HG03039 (cell line): Measurements from ENCODE around the gene GPS1.

Experiments used
- ATAC-seq: cut with Tn5 transposase; IDR thresholded peaks from one replicate; pipeline ENCODE4 v1.9.1; 2021; ENCODE audit warnings: mild to moderate bottlenecking, moderate library complexity; ENCODE audit not compliant: unreplicated experiment

The GPS1 gene

GRCh38 chr17:82087961-82088837, 36.5 kb downstream of the GPS1 start:
- ATAC-seq = no peak

GRCh38 chr17:82088838-82089722, 37.4 kb downstream of the GPS1 start:
- ATAC-seq = no peak

- no peak for ATAC-seq
Observed at GRCh38 chr17:82089723-82090548, 38.2 kb downstream of the GPS1 start.

- ATAC-seq = no peak
Observed at GRCh38 chr17:82090549-82091263, 39.0 kb downstream of the GPS1 start.

GRCh38 chr17:82091264-82092066, 39.8 kb downstream of the GPS1 start:
- ATAC-seq = no peak

GRCh38 chr17:82092094-82092586, 40.4 kb downstream of the GPS1 start:
- ATAC-seq = no peak

- ATAC-seq = no peak
Observed at GRCh38 chr17:82092628-82092994, 40.9 kb downstream of the GPS1 start.

- no peak for ATAC-seq
Observed at GRCh38 chr17:82092995-82093751, 41.5 kb downstream of the GPS1 start.

- no peak for ATAC-seq
Observed at GRCh38 chr17:82094931-82095776, 43.5 kb downstream of the GPS1 start.

GRCh38 chr17:82095777-82096708, 44.3 kb downstream of the GPS1 start:
- no peak for ATAC-seq

- ATAC-seq = no peak
Observed at GRCh38 chr17:82096709-82097183, 45.0 kb downstream of the GPS1 start.

GRCh38 chr17:82097184-82097918, 45.7 kb downstream of the GPS1 start:
- ATAC-seq = peak; percentile 3

GRCh38 chr17:82097919-82098168, 46.1 kb downstream of the GPS1 start:
- ATAC-seq = no peak

GRCh38 chr17:82098169-82098938, 46.7 kb downstream of the GPS1 start, which contains the start of gene FASN:
Gene FASN (minus strand): TSS chr17:82098236. CDS start chr17:82096445, 1,791 bp downstream.
- peak; percentile 59 for ATAC-seq
